HG03558 (cell line): ENCODE results near the gene PARD3.
"Not testable (repeated sequence)": the region's sequence is repeated elsewhere in the genome, so short reads cannot be mapped to it uniquely, and the experiment has no call there.

Experiments used
- ATAC-seq: cut with Tn5 transposase; IDR thresholded peaks from one replicate; pipeline ENCODE4 v1.9.1; 2021; ENCODE audit warnings: moderate number of reproducible peaks; ENCODE audit not compliant: unreplicated experiment; ENCODE audit errors: extremely low read depth

PARD3 gene

DNA sequence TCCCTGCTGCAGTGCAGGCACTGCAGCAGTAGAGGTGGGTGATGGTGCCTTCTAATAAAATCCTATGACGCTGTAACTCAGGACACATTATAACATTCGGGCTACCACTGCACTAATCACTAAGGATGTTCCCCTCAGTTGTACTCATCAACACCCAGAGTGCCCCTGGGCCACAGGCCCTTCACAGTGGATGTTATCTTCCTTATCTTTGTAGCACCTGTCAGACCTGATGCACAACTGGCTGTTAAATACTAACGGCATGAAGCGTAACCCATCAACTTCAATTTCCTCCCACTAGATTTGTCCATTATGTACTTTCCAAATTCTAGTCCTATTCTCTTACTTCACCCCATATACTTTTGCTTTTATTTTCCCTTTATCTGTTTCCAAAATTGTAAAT is 66.3 kb downstream of the PARD3 start:
- no peak for ATAC-seq

- no peak for ATAC-seq
These were observed 66.7 kb downstream of the PARD3 start for GRCh38 chr10:34748357-34748756.

GRCh38 chr10:34746094-34746493 is 69.0 kb downstream of the PARD3 start:
- no peak for ATAC-seq

- no peak for ATAC-seq
These were observed 69.9 kb downstream of the PARD3 start for GRCh38 chr10:34745244-34745643.

GRCh38 chr10:34744590-34744989 is 70.5 kb downstream of the PARD3 start:
- no peak for ATAC-seq

DNA sequence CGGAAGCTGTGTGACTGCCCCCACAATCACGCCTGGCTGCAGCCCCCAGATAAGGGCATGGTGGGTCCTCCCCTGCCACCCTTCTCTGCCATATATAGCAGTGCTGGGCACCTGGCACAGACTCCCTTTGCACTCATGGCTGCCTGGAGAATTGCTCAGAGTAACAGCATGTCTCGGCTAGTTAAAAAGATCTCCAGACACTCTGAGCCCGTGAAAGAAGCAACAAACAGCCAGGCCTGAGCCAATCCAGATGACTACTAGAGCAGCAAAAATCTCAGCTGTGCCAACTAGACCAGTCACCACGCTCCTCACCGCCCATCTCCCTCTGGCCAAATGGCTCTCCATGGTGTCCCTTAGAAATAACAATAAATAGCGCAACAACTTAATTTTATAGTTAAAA is 71.3 kb downstream of the PARD3 start:
- ATAC-seq, result no peak

- no peak for ATAC-seq
These were observed 72.6 kb downstream of the PARD3 start for GRCh38 chr10:34742456-34742855.

GRCh38 chr10:34741087-34741486 is 74.0 kb downstream of the PARD3 start:
- ATAC-seq, result not testable (repeated sequence)

DNA sequence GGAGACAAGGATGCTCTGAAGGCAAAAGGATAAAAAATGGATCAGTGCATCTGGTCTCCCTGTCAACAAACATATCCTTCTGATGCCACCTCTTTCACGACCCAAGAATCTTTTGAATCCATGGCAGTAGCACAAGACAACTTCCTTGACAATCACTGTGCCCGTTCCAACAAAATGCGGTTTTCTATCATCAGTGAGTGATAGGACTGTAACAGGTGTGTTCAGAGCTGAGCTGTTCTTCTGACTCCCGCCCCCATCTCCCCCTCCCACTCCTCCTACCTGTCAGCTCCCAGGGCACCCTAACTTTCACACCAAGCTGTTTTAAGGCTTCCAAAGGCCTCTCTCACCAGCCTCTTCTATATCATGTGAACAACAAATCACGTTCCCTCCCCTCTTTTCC is 74.8 kb downstream of the PARD3 start:
- ATAC-seq, result no peak

DNA sequence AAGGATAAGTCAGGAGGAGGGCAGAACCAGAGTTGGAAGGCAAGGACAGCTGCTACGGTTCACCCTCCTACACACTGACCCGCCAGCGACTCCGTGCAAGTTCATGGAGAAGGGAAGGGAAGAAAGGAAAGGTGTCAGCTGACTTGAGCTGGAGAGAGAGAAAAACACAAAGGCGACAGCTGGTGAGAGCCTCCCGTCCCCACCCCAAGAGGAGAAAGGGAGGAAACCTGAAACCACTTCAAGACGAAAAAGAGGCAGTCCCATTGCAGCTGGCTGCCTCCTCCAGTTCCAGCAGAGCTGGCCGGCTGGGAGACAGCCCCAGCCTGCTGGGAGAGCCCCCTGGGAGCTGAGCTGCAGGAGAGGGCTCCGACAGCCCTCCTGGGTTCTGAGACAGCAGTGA is 75.2 kb downstream of the PARD3 start:
- no peak for ATAC-seq

DNA sequence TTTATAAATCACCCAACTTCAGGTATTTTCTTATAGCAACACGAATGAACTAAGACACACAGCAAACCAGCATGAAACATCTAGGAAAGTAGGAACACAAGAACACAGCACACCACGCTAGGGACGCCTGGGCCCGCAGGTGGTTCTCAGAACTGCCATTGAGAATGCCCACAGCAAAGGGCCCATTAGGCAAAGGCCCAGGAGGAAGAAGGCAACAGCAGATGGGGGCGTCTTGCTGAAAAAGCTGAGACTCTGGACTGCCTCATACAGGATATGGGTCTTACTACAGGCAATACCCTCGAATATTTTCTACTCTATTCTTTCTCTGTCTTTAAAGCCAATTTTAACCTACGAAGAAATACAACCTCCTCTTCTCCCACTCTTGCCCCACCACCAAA is 77.3 kb downstream of the PARD3 start:
- no peak for ATAC-seq

- ATAC-seq, result no peak
These were observed 77.9 kb downstream of the PARD3 start for GRCh38 chr10:34736976-34737771.

DNA sequence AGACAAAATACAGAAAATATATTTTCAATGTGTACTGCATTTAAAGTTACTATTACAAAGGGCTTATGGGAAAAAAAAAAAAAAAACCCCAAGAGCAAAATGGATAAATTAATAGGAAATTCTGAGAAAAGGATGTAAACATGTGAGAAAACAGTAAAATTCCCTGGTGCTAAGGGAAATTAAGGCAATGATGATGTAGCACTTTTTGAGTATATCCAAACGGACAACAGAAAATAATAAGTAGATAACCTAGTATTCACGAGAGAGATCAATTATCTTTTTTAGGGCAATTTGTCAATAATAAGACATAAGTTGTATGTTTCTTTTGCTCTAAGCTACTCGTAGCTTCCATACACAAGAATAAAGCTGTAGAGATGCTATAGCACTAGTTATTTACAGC is 80.2 kb downstream of the PARD3 start:
- ATAC-seq, result no peak

GRCh38 chr10:34732926-34733325 is 82.2 kb downstream of the PARD3 start:
- ATAC-seq, result no peak

DNA sequence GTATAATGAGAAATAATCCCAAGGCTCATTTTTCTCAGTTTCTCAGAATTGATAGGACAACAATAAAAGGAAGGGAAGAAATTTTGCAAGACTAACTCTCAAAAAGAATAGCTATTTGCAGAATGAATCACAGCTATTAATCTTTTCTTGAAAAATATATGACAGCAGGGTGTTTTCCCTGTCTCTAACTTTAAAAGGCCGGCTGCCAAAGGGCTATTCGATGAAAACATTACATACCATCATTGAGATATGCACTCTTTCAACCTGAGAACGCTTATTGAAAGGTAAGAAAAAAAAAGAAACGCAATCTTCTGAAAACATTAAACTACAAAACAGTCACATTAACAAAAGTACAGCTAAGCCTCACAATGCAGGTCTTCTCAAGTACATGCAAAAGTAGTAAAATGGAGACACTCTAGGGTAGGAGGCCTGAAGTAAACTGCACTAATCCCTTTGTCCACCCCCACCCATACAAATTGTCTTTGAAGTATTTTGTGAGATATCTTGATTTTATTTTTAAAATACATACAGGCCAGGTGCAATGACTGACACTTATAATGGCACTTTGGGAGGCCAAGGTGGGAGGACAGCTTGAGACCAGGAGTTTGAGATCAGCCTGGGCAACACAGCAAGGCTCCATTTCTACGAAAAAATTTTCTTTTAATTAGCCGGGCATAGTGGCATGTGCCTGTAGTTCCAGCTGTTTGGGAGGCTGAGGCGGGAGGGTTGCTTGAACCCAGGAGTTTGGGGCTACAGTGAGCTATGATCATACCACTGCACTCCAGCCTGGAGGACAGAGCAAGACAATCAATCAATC is 83.0 kb downstream of the PARD3 start:
- ATAC-seq, result no peak

DNA sequence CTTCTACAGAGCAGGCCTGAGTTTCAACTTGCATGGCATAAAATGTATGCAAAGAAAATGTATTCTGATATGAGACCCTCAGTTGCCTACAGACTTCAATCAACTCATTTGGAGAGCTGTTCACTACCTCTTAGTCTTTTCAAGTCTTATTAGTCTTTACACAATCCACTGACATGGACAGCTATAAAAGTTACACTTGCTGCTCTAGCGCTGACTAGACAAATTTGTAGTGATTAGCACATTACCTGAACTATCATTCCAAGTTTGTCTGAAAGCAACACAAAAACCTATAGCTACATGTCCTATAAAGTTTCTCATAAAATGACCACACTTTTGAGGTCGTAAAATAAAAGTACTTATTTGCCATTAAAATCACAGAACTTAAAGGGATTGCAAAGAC is 83.9 kb downstream of the PARD3 start:
- no peak for ATAC-seq

GRCh38 chr10:34730726-34731125 is 84.4 kb downstream of the PARD3 start:
- ATAC-seq, result no peak

DNA sequence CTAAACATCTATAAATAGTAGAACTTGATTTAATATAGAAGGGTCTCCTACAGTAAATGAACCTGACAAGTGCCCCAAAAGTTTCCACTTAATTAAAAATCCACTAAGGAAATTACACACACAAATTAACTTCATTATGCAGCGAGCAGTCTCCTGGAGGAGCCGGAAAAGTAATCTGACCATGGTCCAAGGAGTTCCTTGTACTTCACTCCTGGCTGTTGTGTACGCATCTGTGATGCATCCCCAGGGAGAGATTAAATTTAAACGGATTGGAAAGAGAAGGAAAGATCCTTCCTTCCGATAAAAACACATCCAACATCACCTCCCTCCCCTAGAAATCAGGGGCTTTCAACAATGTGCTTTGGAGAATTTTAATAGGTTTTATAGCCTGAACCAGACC is 85.5 kb downstream of the PARD3 start:
- ATAC-seq, result no peak

- ATAC-seq, result no peak
These were observed 86.7 kb downstream of the PARD3 start for GRCh38 chr10:34728361-34728760.

DNA sequence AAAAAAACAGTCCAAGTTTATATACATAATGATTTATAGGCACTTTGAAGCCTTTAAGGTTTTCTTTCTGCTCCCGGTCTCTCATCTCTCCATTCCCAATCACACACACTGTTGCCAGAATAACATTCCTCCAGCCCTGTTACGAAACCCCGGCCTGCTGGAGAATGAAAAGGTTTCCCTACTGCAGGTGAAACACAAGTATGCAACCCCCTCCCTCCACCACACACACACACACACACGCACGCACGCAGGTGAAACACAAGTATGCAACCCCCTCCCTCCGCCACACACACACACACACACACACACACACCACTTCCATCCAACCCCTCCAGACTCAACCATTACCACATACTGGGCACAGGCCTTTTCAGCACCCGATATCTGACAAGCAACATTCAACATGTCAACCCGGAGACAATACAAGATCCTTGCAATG is 87.5 kb downstream of the PARD3 start:
- no peak for ATAC-seq

GRCh38 chr10:34726862-34727261 is 88.2 kb downstream of the PARD3 start:
- ATAC-seq, result no peak

GRCh38 chr10:34723750-34724149 is 91.3 kb downstream of the PARD3 start:
- ATAC-seq, result no peak
